IMR-90 (cell line): ENCODE data around the gene FGGY. TPM values are rescaled to one million over a fixed set of nuclear protein-coding genes. Genes with fewer than 3 reads are reported as not detected.

Experiments
- ATAC-seq: fragments of 200-7000 bp; cut with Tn5 transposase; 2 replicates; pipeline ENCODE4 v1.9.1; 2020; ENCODE audit warnings: low read depth, mild to moderate bottlenecking, moderate library complexity
- BruUV-seq: library from RNA; stranded (reverse); fragments of 400-500 nt; replicated peaks from 2 replicates; lab custom pipeline; 2021; lab: Mats Ljungman, UMichigan
- CTCF ChIA-PET: fragments of 300-600 bp; formaldehyde crosslinking; extraction: SDS; loops from one replicate; lab custom pipeline; 2021; ENCODE audit warnings: antibody characterized with exemption; lab: Yijun Ruan, JAX
- POLR2A ChIA-PET: fragments of 300-600 bp; sonication (Branson Sonifier 250); formaldehyde crosslinking; loops from one replicate; lab custom pipeline; 2022; ENCODE audit warnings: antibody characterized with exemption; ENCODE audit not compliant: unreplicated experiment; lab: Charles Lee
- DNase-seq: peaks from one replicate; pipeline ENCODE4 v3.0.0; 2013
- H2AFZ ChIP-seq: replicated peaks from 2 replicates; pipeline ENCODE3; 2013; ENCODE audit warnings: low read length, mild to moderate bottlenecking; ENCODE audit not compliant: poor library complexity
- H2AK5ac ChIP-seq: 2 replicates; pipeline ENCODE4 v1.6.1; 2013; ENCODE audit warnings: low read depth, low read length, inconsistent platforms
- H2AK9ac ChIP-seq: replicated peaks from 2 replicates; pipeline ENCODE3; 2013; ENCODE audit warnings: mild to moderate bottlenecking, low read depth, low read length, moderate library complexity; ENCODE audit not compliant: poor library complexity
- H2BK120ac ChIP-seq: 2 replicates; pipeline ENCODE4 v1.6.1; 2013; ENCODE audit warnings: low read depth, low read length, inconsistent platforms
- H2BK15ac ChIP-seq: 3 replicates; pipeline ENCODE4 v1.6.1; 2013; ENCODE audit warnings: low read depth, low read length, inconsistent platforms
- H2BK20ac ChIP-seq: 2 replicates; pipeline ENCODE4 v1.6.1; 2013; ENCODE audit warnings: low read depth, mild to moderate bottlenecking, inconsistent platforms, low read length, moderate library complexity
- H2BK5ac ChIP-seq: 2 replicates; pipeline ENCODE4 v1.6.1; 2013; ENCODE audit warnings: mild to moderate bottlenecking, low read depth, low read length, inconsistent platforms; ENCODE audit not compliant: poor library complexity, severe bottlenecking
- H3K14ac ChIP-seq: replicated peaks from 2 replicates; pipeline ENCODE4 v1.6.1; 2013; ENCODE audit warnings: low read depth, low read length, inconsistent platforms
- H3K18ac ChIP-seq: 2 replicates; pipeline ENCODE4 v1.6.1; 2013; ENCODE audit warnings: low read depth, low read length, control low read depth
- H3K23ac ChIP-seq: 2 replicates; pipeline ENCODE4 v1.6.1; 2013; ENCODE audit warnings: low read depth, low read length, inconsistent platforms
- H3K27ac ChIP-seq: 2 replicates; pipeline ENCODE4 v1.5.1; 2013; ENCODE audit warnings: mild to moderate bottlenecking, control low read depth, low read length; ENCODE audit not compliant: insufficient read depth
- H3K27me3 ChIP-seq: 2 replicates; pipeline ENCODE4 v1.6.1; 2013; ENCODE audit warnings: low read length; ENCODE audit not compliant: control insufficient read depth, insufficient read depth
- H3K36me3 ChIP-seq: 2 replicates; pipeline ENCODE4 v1.6.1; 2013; ENCODE audit warnings: low read length, mixed read lengths; ENCODE audit not compliant: control insufficient read depth, insufficient read depth
- H3K4ac ChIP-seq: 2 replicates; pipeline ENCODE4 v1.6.1; 2013; ENCODE audit warnings: low read depth, low read length, inconsistent platforms
- H3K4me1 ChIP-seq: 2 replicates; pipeline ENCODE4 v1.6.1; 2013; ENCODE audit warnings: low read length, mixed read lengths; ENCODE audit not compliant: control insufficient read depth, insufficient read depth
- H3K4me2 ChIP-seq: 2 replicates; pipeline ENCODE4 v1.6.1; 2013; ENCODE audit warnings: low read depth, mild to moderate bottlenecking, control low read depth, low read length, moderate library complexity
- H3K4me3 ChIP-seq: 2 replicates; pipeline ENCODE4 v1.5.1; 2013; ENCODE audit warnings: low read depth, mild to moderate bottlenecking, control low read depth, low read length, moderate library complexity; ENCODE audit not compliant: insufficient read depth
- H3K56ac ChIP-seq: 2 replicates; pipeline ENCODE4 v1.6.1; 2013; ENCODE audit warnings: low read length, inconsistent platforms; ENCODE audit not compliant: insufficient read depth; ENCODE audit errors: extremely low read depth
- H3K79me1 ChIP-seq, 2 experiments: 2 replicates each; pipeline ENCODE4 v1.6.1; 2013; ENCODE audit warnings: low read length in 2 of 2, inconsistent platforms in 1 of 2, low read depth in 1 of 2
- H3K9ac ChIP-seq: 2 replicates; pipeline ENCODE4 v1.6.1; 2013; ENCODE audit warnings: low read depth, low read length, control low read depth
- H3K9me1 ChIP-seq: 2 replicates; pipeline ENCODE4 v1.6.1; 2013; ENCODE audit warnings: low read length, inconsistent platforms; ENCODE audit not compliant: insufficient read depth
- H3K9me3 ChIP-seq: 2 replicates; pipeline ENCODE4 v1.6.1; 2013; ENCODE audit warnings: low read length; ENCODE audit not compliant: control insufficient read depth, insufficient read depth
- H4K20me1 ChIP-seq: 2 replicates; pipeline ENCODE4 v1.6.1; 2013; ENCODE audit warnings: low read length, inconsistent platforms; ENCODE audit not compliant: insufficient read depth
- H4K5ac ChIP-seq: 2 replicates; pipeline ENCODE4 v1.6.1; 2013; ENCODE audit warnings: mild to moderate bottlenecking, low read depth, low read length, control low read depth
- H4K8ac ChIP-seq, 2 experiments: 2 replicates each; pipeline ENCODE4 v1.6.1; 2013; ENCODE audit warnings: low read depth in 2 of 2, low read length in 2 of 2, control low read depth in 1 of 2, inconsistent platforms in 1 of 2
- H4K91ac ChIP-seq: 2 replicates; pipeline ENCODE4 v1.6.1; 2013; ENCODE audit warnings: low read depth, low read length, inconsistent platforms; ENCODE audit not compliant: insufficient read depth
- BHLHE40 ChIP-seq: fragments of 150-350 bp; IDR thresholded peaks from 2 replicates; pipeline ENCODE4 v1.6.1; 2016; ENCODE audit warnings: mild to moderate bottlenecking, low read depth, low read length
- CEBPB ChIP-seq: IDR thresholded peaks from 2 replicates; pipeline ENCODE4 v1.6.1; 2012; ENCODE audit warnings: low read depth, low read length, improper control_type of control experiment
- CHD1 ChIP-seq: IDR thresholded peaks from 2 replicates; pipeline ENCODE4 v1.6.1; 2012; ENCODE audit warnings: low read depth, low read length, improper control_type of control experiment
- FOS ChIP-seq: fragments of 150-350 bp; IDR thresholded peaks from 2 replicates; pipeline ENCODE4 v1.6.1; 2016; ENCODE audit warnings: low read depth, low read length
- MAFK ChIP-seq: IDR thresholded peaks from 2 replicates; pipeline ENCODE4 v1.6.1; 2012; ENCODE audit warnings: low read depth, low read length, improper control_type of control experiment
- MAZ ChIP-seq: IDR thresholded peaks from 2 replicates; pipeline ENCODE4 v1.6.1; 2012; ENCODE audit warnings: low read depth, mild to moderate bottlenecking, low read length, improper control_type of control experiment, moderate library complexity, borderline replicate concordance
- MXI1 ChIP-seq: IDR thresholded peaks from 2 replicates; pipeline ENCODE4 v1.6.1; 2012; ENCODE audit warnings: low read depth, mild to moderate bottlenecking, low read length, moderate library complexity, borderline replicate concordance
- NFE2L2 ChIP-seq: fragments of 150-350 bp; IDR thresholded peaks from 2 replicates; pipeline ENCODE4 v1.6.1; 2016; ENCODE audit warnings: low read depth, mild to moderate bottlenecking, low read length
- POLR2A ChIP-seq: IDR thresholded peaks from 2 replicates; pipeline ENCODE4 v1.6.1; 2012; ENCODE audit warnings: mild to moderate bottlenecking, low read depth, low read length
- RAD21 ChIP-seq: IDR thresholded peaks from 2 replicates; pipeline ENCODE4 v1.6.1; 2012; ENCODE audit warnings: low read length, improper control_type of control experiment
- RCOR1 ChIP-seq: IDR thresholded peaks from 2 replicates; pipeline ENCODE4 v1.6.1; 2012; ENCODE audit warnings: mild to moderate bottlenecking, low read length, improper control_type of control experiment; ENCODE audit not compliant: insufficient replicate concordance
- RFX5 ChIP-seq: IDR thresholded peaks from 2 replicates; pipeline ENCODE4 v1.8.0; 2012; ENCODE audit warnings: low read depth, mild to moderate bottlenecking, low read length, moderate library complexity
- SMC3 ChIP-seq: fragments of 150-350 bp; IDR thresholded peaks from 2 replicates; pipeline ENCODE4 v1.6.1; 2016; ENCODE audit warnings: low read depth, mild to moderate bottlenecking, antibody characterized with exemption, low read length, moderate library complexity
- dilution Hi-C: fragments of 300-500 bp; cut with HindIII; formaldehyde crosslinking; loops from one replicate; pipeline ENCODE4 v1.14.3; 2018; ENCODE audit warnings: low sequenced_read_pairs; ENCODE audit not compliant: unreplicated experiment
- in situ Hi-C: fragments of 300-500 bp; cut with MboI; formaldehyde crosslinking; loops from 3 replicates; pipeline ENCODE4 v1.14.3; 2019; ENCODE audit warnings: low sequenced_read_pairs, inconsistent platforms, mixed read lengths
- intact Hi-C: fragments of 100-400 bp; cut with micrococcal nuclease; formaldehyde crosslinking; loops from 2 replicates; pipeline ENCODE4 v1.10.0; 2022
- polyA plus RNA-seq, 3 experiments: library from polyadenylated mRNA; depleted of rRNA; stranded (reverse); fragments of >200 nt; gene quantifications; 2 replicates each; pipeline ENCODE4 v1.2.3, GENCODE V29; 2012; ENCODE audit warnings: low replicate concordance in 1 of 3
- total RNA-seq: library from RNA; depleted of rRNA; stranded (reverse); fragments of >200 nt; gene quantifications from 2 replicates; pipeline ENCODE4 v1.2.3, GENCODE V29; 2012
- TF ChIP-seq, protein P1 (sequence below): conservative IDR thresholded peaks from 2 replicates; pipeline ENCODE4 v1.5.1; 2012; ENCODE audit warnings: mild to moderate bottlenecking, low read depth, low read length, improper control_type of control experiment
- TF ChIP-seq, protein P2 (sequence below): fragments of 150-350 bp; IDR thresholded peaks from 2 replicates; pipeline ENCODE4 v1.6.1; 2016; ENCODE audit warnings: low read depth, mild to moderate bottlenecking, low read length, moderate library complexity, borderline replicate concordance
- TF ChIP-seq, protein P3 (sequence below): fragments of 150-350 bp; IDR thresholded peaks from 2 replicates; pipeline ENCODE4 v1.6.1; 2017; ENCODE audit warnings: mild to moderate bottlenecking, antibody characterized with exemption, low read length, low read depth

The FGGY gene
- total and polyA plus RNA-seq, 2 of the 4 experiments (the other 2 are of a cell fraction) = 5.6 to 14.0 TPM

DNA sequence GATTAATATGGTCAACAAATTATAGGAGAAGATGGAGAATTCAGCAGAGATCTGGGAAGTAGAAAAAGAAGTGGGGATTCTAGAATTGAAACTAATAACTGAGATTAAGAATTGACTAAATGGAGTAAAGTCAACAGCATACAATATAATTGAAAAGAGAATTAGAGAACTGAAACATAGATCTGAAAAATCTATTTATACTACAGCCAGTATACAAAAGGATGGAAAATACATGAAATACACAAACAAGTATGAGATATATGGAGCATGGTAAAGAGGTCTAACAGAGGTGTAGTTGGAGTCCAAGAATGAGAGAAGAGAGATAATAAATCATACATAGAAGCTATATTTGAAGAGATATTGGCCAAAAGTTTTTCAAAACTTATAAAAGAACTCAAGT lies 235.2 kb downstream of the FGGY start:
- no peak overlapping the region for H3K9ac ChIP-seq
- no peak overlapping the region for H4K8ac ChIP-seq
- H2AK9ac ChIP-seq = no peak overlapping the region
- no peak overlapping the region for H2BK15ac ChIP-seq
- no peaks in the 10 kb centered on the region for H3K9me1 ChIP-seq
- H3K9me3 ChIP-seq = no peaks in the 10 kb centered on the region
- ATAC-seq (no peak), DNase-seq (no peak)
- H2BK5ac ChIP-seq = no peak overlapping the region
- TF ChIP-seq MAZ (no peak), RAD21 (no peak), SMC3 (no peak), CHD1 (no peak), CEBPB (no peak), RCOR1 (no peak), MXI1 (no peak), MAFK (no peak), NFE2L2 (no peak), POLR2A (no peak), FOS (no peak), BHLHE40 (no peak), RFX5 (no peak)
- TF ChIP-seq, protein P1, sequence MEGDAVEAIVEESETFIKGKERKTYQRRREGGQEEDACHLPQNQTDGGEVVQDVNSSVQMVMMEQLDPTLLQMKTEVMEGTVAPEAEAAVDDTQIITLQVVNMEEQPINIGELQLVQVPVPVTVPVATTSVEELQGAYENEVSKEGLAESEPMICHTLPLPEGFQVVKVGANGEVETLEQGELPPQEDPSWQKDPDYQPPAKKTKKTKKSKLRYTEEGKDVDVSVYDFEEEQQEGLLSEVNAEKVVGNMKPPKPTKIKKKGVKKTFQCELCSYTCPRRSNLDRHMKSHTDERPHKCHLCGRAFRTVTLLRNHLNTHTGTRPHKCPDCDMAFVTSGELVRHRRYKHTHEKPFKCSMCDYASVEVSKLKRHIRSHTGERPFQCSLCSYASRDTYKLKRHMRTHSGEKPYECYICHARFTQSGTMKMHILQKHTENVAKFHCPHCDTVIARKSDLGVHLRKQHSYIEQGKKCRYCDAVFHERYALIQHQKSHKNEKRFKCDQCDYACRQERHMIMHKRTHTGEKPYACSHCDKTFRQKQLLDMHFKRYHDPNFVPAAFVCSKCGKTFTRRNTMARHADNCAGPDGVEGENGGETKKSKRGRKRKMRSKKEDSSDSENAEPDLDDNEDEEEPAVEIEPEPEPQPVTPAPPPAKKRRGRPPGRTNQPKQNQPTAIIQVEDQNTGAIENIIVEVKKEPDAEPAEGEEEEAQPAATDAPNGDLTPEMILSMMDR = no peak
- TF ChIP-seq, protein P2, sequence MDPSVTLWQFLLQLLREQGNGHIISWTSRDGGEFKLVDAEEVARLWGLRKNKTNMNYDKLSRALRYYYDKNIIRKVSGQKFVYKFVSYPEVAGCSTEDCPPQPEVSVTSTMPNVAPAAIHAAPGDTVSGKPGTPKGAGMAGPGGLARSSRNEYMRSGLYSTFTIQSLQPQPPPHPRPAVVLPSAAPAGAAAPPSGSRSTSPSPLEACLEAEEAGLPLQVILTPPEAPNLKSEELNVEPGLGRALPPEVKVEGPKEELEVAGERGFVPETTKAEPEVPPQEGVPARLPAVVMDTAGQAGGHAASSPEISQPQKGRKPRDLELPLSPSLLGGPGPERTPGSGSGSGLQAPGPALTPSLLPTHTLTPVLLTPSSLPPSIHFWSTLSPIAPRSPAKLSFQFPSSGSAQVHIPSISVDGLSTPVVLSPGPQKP = no peak
- TF ChIP-seq, protein P3, sequence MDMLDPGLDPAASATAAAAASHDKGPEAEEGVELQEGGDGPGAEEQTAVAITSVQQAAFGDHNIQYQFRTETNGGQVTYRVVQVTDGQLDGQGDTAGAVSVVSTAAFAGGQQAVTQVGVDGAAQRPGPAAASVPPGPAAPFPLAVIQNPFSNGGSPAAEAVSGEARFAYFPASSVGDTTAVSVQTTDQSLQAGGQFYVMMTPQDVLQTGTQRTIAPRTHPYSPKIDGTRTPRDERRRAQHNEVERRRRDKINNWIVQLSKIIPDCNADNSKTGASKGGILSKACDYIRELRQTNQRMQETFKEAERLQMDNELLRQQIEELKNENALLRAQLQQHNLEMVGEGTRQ = no peak
- H3K79me1 ChIP-seq = no peaks in the 10 kb centered on the region
- no peak overlapping the region for H3K27ac ChIP-seq
- no peak overlapping the region for H4K5ac ChIP-seq
- H3K27me3 ChIP-seq = no peaks in the 10 kb centered on the region
- H3K14ac ChIP-seq = no peak overlapping the region
- no peak overlapping the region for H3K23ac ChIP-seq
- no peak overlapping the region for H3K4me3 ChIP-seq
- no peaks in the 10 kb centered on the region for H4K20me1 ChIP-seq
- no peak overlapping the region for H3K18ac ChIP-seq
- no peak overlapping the region for H3K4ac ChIP-seq
- ChIA-PET POLR2A (interaction anchor here (0.5 kb wide), 1 partner anchor 563 kb away, joined by 8 read pairs; no protein-coding TSS in a partner anchor), CTCF (no interaction called here)
- in situ Hi-C loops = no loop called here
- no peaks in the 10 kb centered on the region for H3K4me1 ChIP-seq
- H2AFZ ChIP-seq = no peak overlapping the region
- no peak overlapping the region for H2AK5ac ChIP-seq
- H2BK20ac ChIP-seq = no peak overlapping the region
- no TSS peak for BruUV-seq
- no peak overlapping the region for H3K4me2 ChIP-seq
- intact Hi-C loops = no loop called here
- dilution Hi-C loops = no loop called here
- no peaks in the 10 kb centered on the region for H3K36me3 ChIP-seq
- no peak overlapping the region for H3K56ac ChIP-seq
- H4K91ac ChIP-seq = no peak overlapping the region
- H2BK120ac ChIP-seq = no peak overlapping the region
